ENCODE data around the gene FBXO48.

DNA sequence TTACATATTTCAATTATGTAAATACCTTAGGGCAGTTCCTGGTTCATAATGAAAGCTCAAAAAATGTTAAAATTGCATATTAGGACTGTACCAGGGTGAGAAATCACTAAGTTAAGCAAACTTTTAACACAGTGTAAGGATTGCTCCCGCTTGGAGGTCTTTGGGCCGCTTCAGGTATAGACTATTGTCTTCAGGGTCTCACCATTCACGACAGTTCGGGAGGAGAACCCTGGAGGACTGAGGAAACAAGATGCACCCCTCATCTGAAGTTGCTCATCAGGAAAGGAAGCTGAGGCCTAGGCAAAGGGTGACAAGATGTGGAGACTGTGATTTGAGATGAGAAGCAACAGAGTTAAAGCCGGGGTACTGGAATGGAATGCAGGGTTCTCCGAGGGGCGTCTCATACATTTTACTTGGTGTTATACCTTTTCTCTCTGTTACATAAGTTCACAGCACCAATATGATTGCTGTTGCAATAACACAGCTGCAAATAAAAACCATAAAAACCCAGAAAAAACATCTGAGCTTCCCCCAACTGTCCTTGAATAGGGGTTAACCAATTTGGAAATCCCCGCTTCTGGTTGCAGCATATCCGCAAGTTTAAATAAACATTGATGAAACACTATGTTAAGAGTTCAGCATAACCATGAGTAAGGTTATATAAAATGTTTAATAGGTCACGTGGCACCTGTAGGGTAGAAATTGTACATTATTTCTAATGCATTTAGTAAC is 40.1 kb downstream of the FBXO48 start:
- TF ChIP-seq, protein P1, sequence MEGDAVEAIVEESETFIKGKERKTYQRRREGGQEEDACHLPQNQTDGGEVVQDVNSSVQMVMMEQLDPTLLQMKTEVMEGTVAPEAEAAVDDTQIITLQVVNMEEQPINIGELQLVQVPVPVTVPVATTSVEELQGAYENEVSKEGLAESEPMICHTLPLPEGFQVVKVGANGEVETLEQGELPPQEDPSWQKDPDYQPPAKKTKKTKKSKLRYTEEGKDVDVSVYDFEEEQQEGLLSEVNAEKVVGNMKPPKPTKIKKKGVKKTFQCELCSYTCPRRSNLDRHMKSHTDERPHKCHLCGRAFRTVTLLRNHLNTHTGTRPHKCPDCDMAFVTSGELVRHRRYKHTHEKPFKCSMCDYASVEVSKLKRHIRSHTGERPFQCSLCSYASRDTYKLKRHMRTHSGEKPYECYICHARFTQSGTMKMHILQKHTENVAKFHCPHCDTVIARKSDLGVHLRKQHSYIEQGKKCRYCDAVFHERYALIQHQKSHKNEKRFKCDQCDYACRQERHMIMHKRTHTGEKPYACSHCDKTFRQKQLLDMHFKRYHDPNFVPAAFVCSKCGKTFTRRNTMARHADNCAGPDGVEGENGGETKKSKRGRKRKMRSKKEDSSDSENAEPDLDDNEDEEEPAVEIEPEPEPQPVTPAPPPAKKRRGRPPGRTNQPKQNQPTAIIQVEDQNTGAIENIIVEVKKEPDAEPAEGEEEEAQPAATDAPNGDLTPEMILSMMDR (IDR thresholded peaks at IDR 0.05; ENCODE audit: low read length): no peak
- no peak for TF ChIP-seq EZH2 (IDR thresholded peaks at IDR 0.05; ENCODE audit: borderline replicate concordance, low read length)
